OCI-M2 (cell line): Measurements from ENCODE around the gene FIZ1.

Source experiments
- DNase-seq: peaks from one replicate; lab custom pipeline; 2025; ENCODE audit not compliant: unreplicated experiment; lab: John Stamatoyannopoulos, UW

The FIZ1 gene

GRCh38 chr19:55614711-55615542 lies 15.6 kb upstream of the FIZ1 start:
- no peak for DNase-seq

GRCh38 chr19:55613930-55614710 lies 14.8 kb upstream of the FIZ1 start:
- DNase-seq = no peak

DNA sequence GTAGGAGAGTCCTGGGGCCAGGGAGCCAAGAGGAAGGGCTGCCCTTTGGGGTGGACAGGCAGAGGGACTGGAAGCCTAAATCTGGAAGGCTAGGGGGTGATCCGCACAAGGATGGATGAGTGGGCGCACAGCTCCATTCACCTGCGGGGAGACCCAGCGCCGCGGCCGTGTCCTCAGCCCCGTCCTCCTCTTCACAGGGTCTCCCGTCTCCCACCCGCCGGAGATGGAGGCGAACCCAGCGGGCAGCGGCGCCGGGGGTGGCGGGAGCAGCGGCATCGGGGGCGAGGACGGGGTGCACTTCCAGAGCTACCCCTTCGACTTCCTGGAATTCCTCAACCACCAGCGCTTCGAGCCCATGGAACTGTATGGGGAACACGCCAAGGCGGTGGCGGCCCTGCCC lies 14.1 kb upstream of the FIZ1 start:
- DNase-seq = no peak

GRCh38 chr19:55611983-55612645 lies 12.8 kb upstream of the FIZ1 start:
- no peak for DNase-seq

DNA sequence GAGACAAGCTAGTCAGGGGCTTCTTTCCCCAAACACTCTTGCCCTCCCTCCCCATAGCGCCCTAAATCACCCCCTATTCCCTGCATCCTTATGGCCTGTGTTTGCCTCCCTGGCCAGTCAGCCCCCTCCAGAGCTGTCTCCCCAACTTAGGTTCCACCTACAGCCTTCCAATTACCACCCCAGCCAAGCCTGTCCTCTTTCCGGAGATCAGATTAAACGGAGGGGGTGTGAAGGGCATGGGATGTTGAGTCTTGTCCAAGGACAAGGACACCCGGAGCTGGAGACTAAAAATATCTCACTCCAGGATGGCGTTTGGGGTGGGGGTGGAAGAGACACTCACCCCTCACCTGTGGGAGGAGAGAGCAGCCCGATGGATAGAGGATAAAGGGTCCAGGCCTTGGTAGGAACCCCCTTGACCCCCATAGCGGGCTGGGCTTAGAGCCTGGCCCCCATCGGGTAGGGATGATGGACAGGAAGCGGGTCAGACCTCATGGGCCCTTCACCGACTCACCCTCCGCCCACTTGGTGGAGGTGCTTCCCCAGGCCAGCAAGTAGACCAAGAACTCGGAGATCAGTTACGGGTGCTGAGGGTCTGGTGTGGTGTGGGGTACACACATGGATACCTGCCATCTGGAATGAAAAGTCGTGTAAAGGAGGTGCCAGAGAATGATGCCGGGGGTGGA lies 12.1 kb upstream of the FIZ1 start:
- DNase-seq = no peak

- no peak for DNase-seq
These were observed 10.0 kb upstream of the FIZ1 start for GRCh38 chr19:55609326-55609725.

- no peak for DNase-seq
These were observed 7.5 kb upstream of the FIZ1 start for GRCh38 chr19:55606817-55607216.

- no peak for DNase-seq
These were observed 7.1 kb upstream of the FIZ1 start for GRCh38 chr19:55606471-55606787.

- DNase-seq = no peak
These were observed 6.5 kb upstream of the FIZ1 start, which contains the start of gene ZNF865 for GRCh38 chr19:55605637-55606470. Gene ZNF865, plus strand, starts transcription at chr19:55605647. Its CDS starts 7,972 bp downstream, at chr19:55613619.

DNA sequence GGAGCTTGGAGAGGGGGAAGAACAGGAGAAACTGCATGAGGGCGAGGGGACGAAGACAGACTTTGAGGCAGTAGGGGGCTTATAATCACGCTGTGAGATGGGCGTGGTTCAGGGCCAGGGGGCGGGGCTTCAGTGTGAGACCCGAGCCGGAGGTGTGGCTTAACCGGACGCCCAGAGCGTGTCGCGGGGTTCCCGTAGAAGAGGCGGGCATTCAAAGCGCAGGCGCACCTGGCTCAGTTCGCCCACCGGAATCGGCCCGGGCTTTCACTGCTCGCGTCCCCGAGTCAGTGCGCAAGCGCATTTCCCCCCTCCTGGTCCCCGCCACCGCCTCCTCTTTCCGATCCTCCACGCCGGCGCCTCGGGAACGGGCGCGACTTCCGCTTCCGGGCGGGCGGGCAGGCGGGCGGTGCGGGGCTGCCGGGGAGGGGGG lies 5.9 kb upstream of the FIZ1 start:
- DNase-seq = peak; percentile 96

GRCh38 chr19:55603581-55604292 lies 4.4 kb upstream of the FIZ1 start:
- DNase-seq = no peak

- no peak for DNase-seq
These were observed 3.8 kb upstream of the FIZ1 start for GRCh38 chr19:55603115-55603514.

DNA sequence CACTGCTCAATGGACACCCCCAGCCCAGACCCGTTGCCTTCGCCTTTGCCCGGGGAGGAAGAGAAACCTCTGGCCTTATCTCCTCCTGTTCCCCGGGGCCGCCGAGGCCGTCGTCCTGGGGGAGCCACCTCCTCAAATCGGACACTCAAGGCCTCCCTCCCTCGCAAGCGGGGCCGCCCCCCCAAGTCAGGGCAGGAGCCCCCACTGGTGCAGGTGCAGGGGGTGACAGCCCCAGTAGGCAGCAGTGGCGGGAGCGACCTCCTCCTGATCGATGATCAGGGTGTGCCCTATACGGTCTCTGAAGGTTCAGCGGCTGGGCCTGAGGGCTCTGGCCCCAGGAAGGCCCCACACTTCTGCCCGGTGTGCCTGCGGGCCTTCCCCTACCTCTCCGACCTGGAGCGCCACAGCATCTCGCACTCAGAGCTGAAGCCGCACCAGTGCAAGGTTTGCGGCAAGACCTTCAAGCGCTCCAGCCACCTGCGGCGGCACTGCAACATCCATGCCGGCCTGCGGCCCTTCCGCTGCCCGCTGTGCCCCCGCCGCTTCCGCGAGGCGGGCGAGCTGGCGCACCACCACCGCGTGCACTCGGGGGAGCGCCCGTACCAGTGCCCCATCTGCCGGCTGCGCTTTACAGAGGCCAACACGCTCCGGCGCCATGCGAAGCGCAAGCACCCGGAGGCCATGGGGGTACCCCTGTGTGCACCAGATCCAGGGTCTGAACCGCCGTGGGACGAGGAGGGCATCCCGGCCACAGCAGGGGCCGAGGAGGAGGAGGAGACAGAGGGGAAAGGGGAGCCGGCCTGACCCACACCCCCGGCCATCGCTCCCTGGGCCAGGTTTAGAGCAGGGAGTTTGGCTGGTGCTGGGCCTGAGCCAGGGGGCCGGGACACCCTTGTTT lies 3.0 kb upstream of the FIZ1 start:
- no peak for DNase-seq

DNA sequence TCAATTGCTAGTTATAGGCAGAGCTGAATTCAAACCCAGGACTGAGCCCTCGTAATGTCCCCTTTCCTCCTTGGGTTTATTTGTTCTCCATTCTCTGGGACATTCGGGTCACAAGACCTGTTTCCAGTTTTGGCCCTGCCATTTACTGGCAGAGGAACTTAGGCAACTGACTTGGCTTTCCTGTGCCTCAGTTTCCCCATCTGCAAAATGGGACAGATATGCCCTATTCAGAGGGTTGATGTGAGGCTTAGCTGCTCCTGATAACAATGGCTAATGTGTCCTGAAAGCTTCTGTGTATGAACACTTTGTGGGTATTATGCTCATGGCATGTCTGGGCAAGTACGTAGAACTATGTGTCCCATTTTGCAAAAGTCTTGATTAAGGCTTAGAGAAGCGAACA lies 1.8 kb upstream of the FIZ1 start:
- no peak for DNase-seq

DNA sequence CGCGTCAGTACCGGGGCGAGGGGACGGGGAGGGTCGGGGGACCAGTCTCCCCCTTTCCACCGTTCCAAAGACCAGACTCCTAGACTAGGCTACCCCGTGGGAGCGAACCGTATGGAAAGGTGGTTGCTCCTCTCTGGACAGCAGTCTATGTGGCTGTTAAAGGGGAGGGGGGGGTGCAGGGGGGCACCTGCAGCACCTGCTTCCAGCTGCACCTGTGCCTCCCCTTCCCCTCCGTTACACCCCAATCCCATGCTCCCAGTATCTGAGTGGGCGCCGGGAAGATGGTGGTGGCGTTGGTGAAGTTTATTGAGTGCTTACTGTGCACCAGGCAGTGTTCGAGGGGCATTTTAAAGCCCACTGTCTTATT lies 1.3 kb upstream of the FIZ1 start:
- no peak for DNase-seq

- DNase-seq = peak; percentile 97
These were observed 735 bp upstream of the FIZ1 start, which contains the start of gene ZNF524 for GRCh38 chr19:55599842-55600661. Gene ZNF524, plus strand, starts transcription at chr19:55600288. Its CDS starts 1,825 bp downstream, at chr19:55602113.

GRCh38 chr19:55598719-55599467 lies 424 bp downstream of the FIZ1 start:
- DNase-seq = peak; percentile 86
